NCI-H748 (cell line): ENCODE data around the gene ADGRG6.
"Not testable (repeated sequence)": the region's sequence is repeated elsewhere in the genome, so short reads cannot be mapped to it uniquely, and the experiment has no call there.

Experiments used
- DNase-seq: peaks from one replicate; lab custom pipeline; 2025; ENCODE audit not compliant: unreplicated experiment; lab: John Stamatoyannopoulos, UW

Gene ADGRG6

GRCh38 chr6:142406131-142406530 is 104.3 kb downstream of the ADGRG6 start:
- DNase-seq, result no peak

- DNase-seq, result no peak
Measured at GRCh38 chr6:142407685-142408273, 106.0 kb downstream of the ADGRG6 start.

- no peak for DNase-seq
Measured at GRCh38 chr6:142408409-142408808, 106.6 kb downstream of the ADGRG6 start.

- no peak for DNase-seq
Measured at GRCh38 chr6:142409794-142410193, 108.0 kb downstream of the ADGRG6 start.

GRCh38 chr6:142411145-142411544 is 109.3 kb downstream of the ADGRG6 start:
- DNase-seq, result no peak

- no peak for DNase-seq
Measured at GRCh38 chr6:142412241-142412640, 110.4 kb downstream of the ADGRG6 start.

- no peak for DNase-seq
Measured at GRCh38 chr6:142412658-142413057, 110.9 kb downstream of the ADGRG6 start.

- DNase-seq, result no peak
Measured at GRCh38 chr6:142413111-142413510, 111.3 kb downstream of the ADGRG6 start.

GRCh38 chr6:142414462-142415250 is 112.8 kb downstream of the ADGRG6 start:
- no peak for DNase-seq

- no peak for DNase-seq
Measured at GRCh38 chr6:142416179-142416578, 114.4 kb downstream of the ADGRG6 start.

- DNase-seq, result no peak
Measured at GRCh38 chr6:142416686-142417085, 114.9 kb downstream of the ADGRG6 start.

GRCh38 chr6:142417331-142417750 is 115.5 kb downstream of the ADGRG6 start:
- DNase-seq, result no peak

GRCh38 chr6:142419071-142419470 is 117.3 kb downstream of the ADGRG6 start:
- no peak for DNase-seq

- DNase-seq, result no peak
Measured at GRCh38 chr6:142420802-142421201, 119.0 kb downstream of the ADGRG6 start.

GRCh38 chr6:142421285-142422117 is 119.7 kb downstream of the ADGRG6 start:
- DNase-seq, result peak; percentile 14

- DNase-seq, result not testable (repeated sequence)
Measured at GRCh38 chr6:142426444-142427132, 124.8 kb downstream of the ADGRG6 start.

- DNase-seq, result not testable (repeated sequence)
Measured at GRCh38 chr6:142428468-142428867, 126.7 kb downstream of the ADGRG6 start.

- DNase-seq, result peak; percentile 28
Measured at GRCh38 chr6:142429195-142429594, 127.4 kb downstream of the ADGRG6 start.

GRCh38 chr6:142433419-142433818 is 131.6 kb downstream of the ADGRG6 start:
- no peak for DNase-seq

GRCh38 chr6:142438898-142439297 is 137.1 kb downstream of the ADGRG6 start:
- DNase-seq, result no peak
